Measurements from ENCODE around the gene SAXO2.
"Not testable (repeated sequence)": the region's sequence is repeated elsewhere in the genome, so short reads cannot be mapped to it uniquely, and the experiment has no call there.

GRCh38 chr15:82317516-82317915 is 54.9 kb downstream of the SAXO2 start:
- not testable (repeated sequence) for TF ChIP-seq CTCF (IDR thresholded peaks at IDR 0.05); EZH2 (IDR thresholded peaks at IDR 0.05; ENCODE audit: borderline replicate concordance, insufficient read depth, low read depth, low read length, poor library complexity, severe bottlenecking)
